Subcutaneous abdominal adipose tissue (tissue), 5 donors: ENCODE results near the gene OR52A5.

Experiments
- H3K27ac ChIP-seq: one replicate; pipeline ENCODE4 v1.7.0; 2013; ENCODE audit warnings: low read depth, mild to moderate bottlenecking, inconsistent platforms, low read length, moderate library complexity
- H3K27me3 ChIP-seq, 5 donors: one replicate each; pipeline ENCODE4 v1.7.0; 2013; ENCODE audit warnings: low read length in 5 of 5, inconsistent platforms in 1 of 5; ENCODE audit not compliant: control insufficient read depth in 5 of 5, insufficient read depth in 4 of 5
- H3K36me3 ChIP-seq, 5 donors: one replicate each; pipeline ENCODE4 v1.7.0; 2013; ENCODE audit warnings: low read length in 5 of 5; ENCODE audit not compliant: control insufficient read depth in 5 of 5, insufficient read depth in 5 of 5
- H3K4me1 ChIP-seq, 5 donors: one replicate each; pipeline ENCODE4 v1.7.0; 2013; ENCODE audit warnings: low read length in 5 of 5, mild to moderate bottlenecking in 3 of 5, moderate library complexity in 1 of 5; ENCODE audit not compliant: control insufficient read depth in 5 of 5, insufficient read depth in 5 of 5
- H3K4me3 ChIP-seq, 5 donors: one replicate each; pipeline ENCODE4 v1.7.0; 2013; ENCODE audit warnings: low read length in 5 of 5, low read depth in 1 of 5
- H3K9ac ChIP-seq, 5 donors: one replicate each; pipeline ENCODE4 v1.7.0; 2013; ENCODE audit warnings: low read length in 5 of 5, mild to moderate bottlenecking in 4 of 5, moderate library complexity in 3 of 5
- H3K9me3 ChIP-seq, 5 donors: one replicate each; pipeline ENCODE4 v1.7.0; 2013; ENCODE audit warnings: low read length in 5 of 5; ENCODE audit not compliant: control insufficient read depth in 5 of 5
- donor health status: healthy.
- donor health status: healthy.
- donor health status: healthy.
- donor health status: healthy.
- donor health status: healthy.

The OR52A5 gene

GRCh38 chr11:5083602-5084001, 54.6 kb downstream of the OR52A5 start:
- Histone ChIP-seq H3K9me3 (no peaks in the 10 kb centered on the region), H3K4me3 (no peak overlapping the region), H3K9ac (no peak overlapping the region), H3K36me3 (no peaks in the 10 kb centered on the region), H3K27me3 (no peaks in the 10 kb centered on the region), H3K27ac (no peak overlapping the region), H3K4me1 (no peaks in the 10 kb centered on the region)

DNA sequence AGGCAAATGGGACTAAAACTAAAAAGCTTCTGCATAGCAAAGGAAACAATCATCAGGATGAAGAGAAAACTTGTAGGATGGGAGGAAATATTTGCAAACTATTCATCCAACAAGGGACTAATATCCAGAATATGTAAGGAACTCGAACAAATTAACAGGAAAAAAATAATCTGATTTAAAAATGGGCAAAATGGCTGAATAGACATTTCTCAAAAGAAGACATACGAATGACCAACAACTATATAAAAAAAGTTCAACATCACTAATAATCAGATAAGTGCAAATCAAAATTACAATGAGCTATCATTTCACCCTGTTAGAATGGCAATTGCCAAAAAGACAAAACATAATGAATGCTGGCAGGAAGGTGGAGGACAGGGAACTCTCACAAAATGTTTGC, 56.8 kb downstream of the OR52A5 start:
- Histone ChIP-seq H3K9me3 (no peaks in the 10 kb centered on the region), H3K4me1 (no peaks in the 10 kb centered on the region), H3K36me3 (no peaks in the 10 kb centered on the region), H3K27ac (no peak overlapping the region), H3K4me3 (no peak overlapping the region), H3K27me3 (no peaks in the 10 kb centered on the region), H3K9ac (no peak overlapping the region)
